AG04449 (cell line): ENCODE measurements around the gene PM20D2.

Source experiments
- CTCF ChIA-PET: fragments of 350-600 bp; formaldehyde crosslinking; extraction: SDS; loops from one replicate; lab custom pipeline; 2021; ENCODE audit warnings: antibody characterized with exemption; lab: Yijun Ruan, JAX
- POLR2A ChIA-PET: fragments of 400-600, 350-600 bp; formaldehyde crosslinking; extraction: SDS; loops from one replicate; lab custom pipeline; 2020; ENCODE audit warnings: antibody characterized with exemption, inconsistent platforms; lab: Yijun Ruan, JAX
- DNase-seq: peaks from one replicate; pipeline ENCODE4 v3.0.0-alpha.2; 2010; ENCODE audit warnings: low read depth, low spot score
- H3K4me3 ChIP-seq: 2 replicates; pipeline ENCODE4 v1.5.1; 2011; ENCODE audit warnings: low read depth, mild to moderate bottlenecking, control low read depth, low read length
- TF ChIP-seq, protein P1 (sequence below): IDR thresholded peaks from one replicate; pipeline ENCODE4 v1.5.1; 2011; ENCODE audit warnings: mild to moderate bottlenecking, moderate library complexity, low read length, control low read depth, inconsistent platforms; ENCODE audit not compliant: insufficient read depth; ENCODE audit errors: missing control alignments

The PM20D2 gene, protein sequence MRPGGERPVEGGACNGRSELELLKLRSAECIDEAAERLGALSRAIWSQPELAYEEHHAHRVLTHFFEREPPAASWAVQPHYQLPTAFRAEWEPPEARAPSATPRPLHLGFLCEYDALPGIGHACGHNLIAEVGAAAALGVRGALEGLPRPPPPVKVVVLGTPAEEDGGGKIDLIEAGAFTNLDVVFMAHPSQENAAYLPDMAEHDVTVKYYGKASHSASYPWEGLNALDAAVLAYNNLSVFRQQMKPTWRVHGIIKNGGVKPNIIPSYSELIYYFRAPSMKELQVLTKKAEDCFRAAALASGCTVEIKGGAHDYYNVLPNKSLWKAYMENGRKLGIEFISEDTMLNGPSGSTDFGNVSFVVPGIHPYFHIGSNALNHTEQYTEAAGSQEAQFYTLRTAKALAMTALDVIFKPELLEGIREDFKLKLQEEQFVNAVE

GRCh38 chr6:89145956-89146717 is at the start of gene PM20D2:
Gene PM20D2, plus strand, starts transcription at chr6:89146055. Its CDS starts 90 bp downstream, at chr6:89146145.
- no peak for DNase-seq
- TF ChIP-seq, protein P1, sequence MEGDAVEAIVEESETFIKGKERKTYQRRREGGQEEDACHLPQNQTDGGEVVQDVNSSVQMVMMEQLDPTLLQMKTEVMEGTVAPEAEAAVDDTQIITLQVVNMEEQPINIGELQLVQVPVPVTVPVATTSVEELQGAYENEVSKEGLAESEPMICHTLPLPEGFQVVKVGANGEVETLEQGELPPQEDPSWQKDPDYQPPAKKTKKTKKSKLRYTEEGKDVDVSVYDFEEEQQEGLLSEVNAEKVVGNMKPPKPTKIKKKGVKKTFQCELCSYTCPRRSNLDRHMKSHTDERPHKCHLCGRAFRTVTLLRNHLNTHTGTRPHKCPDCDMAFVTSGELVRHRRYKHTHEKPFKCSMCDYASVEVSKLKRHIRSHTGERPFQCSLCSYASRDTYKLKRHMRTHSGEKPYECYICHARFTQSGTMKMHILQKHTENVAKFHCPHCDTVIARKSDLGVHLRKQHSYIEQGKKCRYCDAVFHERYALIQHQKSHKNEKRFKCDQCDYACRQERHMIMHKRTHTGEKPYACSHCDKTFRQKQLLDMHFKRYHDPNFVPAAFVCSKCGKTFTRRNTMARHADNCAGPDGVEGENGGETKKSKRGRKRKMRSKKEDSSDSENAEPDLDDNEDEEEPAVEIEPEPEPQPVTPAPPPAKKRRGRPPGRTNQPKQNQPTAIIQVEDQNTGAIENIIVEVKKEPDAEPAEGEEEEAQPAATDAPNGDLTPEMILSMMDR = no peak
- ChIA-PET CTCF (interaction anchor here (1.0 to 4.7 kb wide), 3 partner anchors 96 to 222 kb away, joined by 5 to 16 read pairs (median 6); no protein-coding TSS in a partner anchor), POLR2A (interaction anchor here (0.7 kb wide), 1 partner anchor 64 kb away, joined by 5 read pairs; no protein-coding TSS in a partner anchor)
- peak within 1 kb of the TSS; percentile 65 for H3K4me3 ChIP-seq

DNA sequence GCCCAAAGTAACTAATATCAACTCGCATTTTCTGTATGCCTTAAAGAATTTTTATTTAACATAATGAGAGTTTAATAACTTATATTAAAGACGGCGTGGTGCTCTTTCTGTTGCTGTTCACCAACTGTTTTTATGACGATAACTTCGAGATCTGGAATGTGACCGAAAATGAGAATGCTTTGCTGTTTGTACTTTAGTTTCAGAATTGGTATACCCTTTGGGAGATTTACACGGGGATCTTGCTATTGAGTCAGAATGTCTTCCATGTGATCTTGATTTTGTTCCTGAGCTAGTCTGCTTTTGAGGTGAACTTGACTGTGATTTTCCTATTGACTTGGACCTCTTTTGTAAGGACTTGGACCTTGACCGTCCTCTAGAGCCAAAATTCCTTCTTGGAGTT is 47.4 kb upstream of the PM20D2 start:
- TF ChIP-seq, protein P1 = no peak
- no peak overlapping the region for H3K4me3 ChIP-seq
- CTCF ChIA-PET = no interaction called here
- POLR2A ChIA-PET = no interaction called here
- no peak for DNase-seq

GRCh38 chr6:89100114-89100513 is 45.7 kb upstream of the PM20D2 start:
- no peak overlapping the region for H3K4me3 ChIP-seq
- no peak for DNase-seq
- ChIA-PET CTCF (no interaction called here), POLR2A (no interaction called here)
- TF ChIP-seq, protein P1 = no peak

GRCh38 chr6:89110284-89110683 is 35.6 kb upstream of the PM20D2 start:
- DNase-seq = no peak
- no peak overlapping the region for H3K4me3 ChIP-seq
- TF ChIP-seq, protein P1 = no peak
- ChIA-PET POLR2A (interaction anchor here (0.6 kb wide), 1 partner anchor 25 kb away, joined by 3 read pairs; no protein-coding TSS in a partner anchor), CTCF (interaction anchor here (1.0 to 1.2 kb wide), 2 partner anchors 9 to 11 kb away, joined by 3 read pairs; no protein-coding TSS in a partner anchor)

GRCh38 chr6:89111933-89112332 is 33.9 kb upstream of the PM20D2 start:
- DNase-seq = no peak
- ChIA-PET CTCF (interaction anchor here (1.2 to 2.0 kb wide), 3 partner anchors 129 to 149 kb away, joined by 3 to 6 read pairs (median 3); partner anchors contain the start of gene RNGTT), POLR2A (no interaction called here)
- TF ChIP-seq, protein P1 = no peak
- no peak overlapping the region for H3K4me3 ChIP-seq

GRCh38 chr6:89116702-89117101 is 29.2 kb upstream of the PM20D2 start:
- H3K4me3 ChIP-seq = no peak overlapping the region; the same call in 1 of the 2 replicates
- CTCF ChIA-PET = interaction anchor here (1.0 to 8.3 kb wide), 3 partner anchors 31 to 134 kb away, joined by 4 to 88 read pairs (median 9); no protein-coding TSS in a partner anchor
- TF ChIP-seq, protein P1 = no peak
- POLR2A ChIA-PET = no interaction called here
- no peak for DNase-seq
